BLaER1 treated with 17β-estradiol and CSF1 and Interleukin-3, amounts not matched to agents 10 nM and 100 nM (cell line): ENCODE data around the gene PLEKHG3.

ENCODE experiments used
- H3K27ac ChIP-seq, 11 experiments: shearing (Covaris generic); formaldehyde crosslinking; 2 replicates each; pipeline ENCODE4 v1.8.1; 2022
- H3K27me3 ChIP-seq, 11 experiments: shearing (Covaris generic); formaldehyde crosslinking; 2 replicates each; pipeline ENCODE4 v1.8.1; 2022
- H3K36me3 ChIP-seq, 11 experiments: shearing (Covaris generic); formaldehyde crosslinking; 2 replicates each; pipeline ENCODE4 v1.8.1; 2022
- H3K4me1 ChIP-seq, 10 experiments: shearing (Covaris generic); formaldehyde crosslinking; 2 replicates each; pipeline ENCODE4 v1.8.1; 2022
- H3K4me2 ChIP-seq, 11 experiments: shearing (Covaris generic); formaldehyde crosslinking; 2 replicates each; pipeline ENCODE4 v1.8.1; 2022
- H3K4me3 ChIP-seq, 10 experiments: shearing (Covaris generic); formaldehyde crosslinking; 2 replicates each; pipeline ENCODE4 v1.8.1; 2022
- H3K9ac ChIP-seq, 11 experiments: shearing (Covaris generic); formaldehyde crosslinking; 2 replicates each; pipeline ENCODE4 v1.8.1; 2022
- H3K9me3 ChIP-seq, 11 experiments: shearing (Covaris generic); formaldehyde crosslinking; replicated peaks in 1 of 11; 2 replicates each; pipeline ENCODE4 v1.8.1; 2022
- H4K20me1 ChIP-seq, 11 experiments: shearing (Covaris generic); formaldehyde crosslinking; 2 replicates each; pipeline ENCODE4 v1.8.1; 2022
- Cebpa-rat ChIP-seq, 11 experiments: shearing (Covaris generic); IDR thresholded peaks; 2 replicates each; pipeline ENCODE4 v1.8.1; 2022

PLEKHG3 gene

GRCh38 chr14:64745511-64746091 lies 41.4 kb downstream of the PLEKHG3 start:
- peaks cover 0 to 42% (median 21%) of the 10 kb centered on the region in 11 experiments; a peak in 12 of 22 replicates for H3K36me3 ChIP-seq
- no peak overlapping the region for H3K9ac ChIP-seq
- no peak for TF ChIP-seq Cebpa-rat (IDR thresholded peaks at IDR 0.05)

GRCh38 chr14:64746298-64747250 lies 42.4 kb downstream of the PLEKHG3 start:
- no peak for TF ChIP-seq Cebpa-rat (IDR thresholded peaks at IDR 0.05)
- no peaks in the 10 kb centered on the region for H3K27me3 ChIP-seq
- no peaks in the 10 kb centered on the region for H4K20me1 ChIP-seq
- peak overlapping the region; percentile 7 to 66 (median 57); a peak in 20 of 22 replicates for H3K4me2 ChIP-seq
- no peak overlapping the region for H3K9ac ChIP-seq
- H3K36me3 ChIP-seq, result peaks cover 0 to 33% (median 16%) of the 10 kb centered on the region in 11 experiments; a peak in 12 of 22 replicates
- peaks cover 12 to 31% (median 28%) of the 10 kb centered on the region in 10 experiments for H3K4me1 ChIP-seq
- H3K9me3 ChIP-seq, result peaks cover 0 to 12% (median 6%) of the 10 kb centered on the region in 11 experiments; a peak in 8 of 22 replicates
- H3K4me3 ChIP-seq, result no peak overlapping the region
- no peak overlapping the region for H3K27ac ChIP-seq

More at GRCh38 chr14:64745511-64746091, 41.4 kb downstream of the PLEKHG3 start:
- Histone ChIP-seq H3K4me1 (peaks cover 12 to 31% (median 28%) of the 10 kb centered on the region in 10 experiments), H3K4me3 (no peak overlapping the region), H3K27me3 (no peaks in the 10 kb centered on the region), H3K9me3 (peaks cover 0 to 12% (median 6%) of the 10 kb centered on the region in 11 experiments; a peak in 8 of 22 replicates), H3K27ac (no peak overlapping the region), H4K20me1 (no peaks in the 10 kb centered on the region), H3K4me2 (peak overlapping the region in 7 of 11 experiments; percentile 44 to 65 (median 57); a peak in 6 of 22 replicates)

GRCh38 chr14:64747327-64747726 lies 43.1 kb downstream of the PLEKHG3 start:
- no peak overlapping the region for H3K9ac ChIP-seq
- no peaks in the 10 kb centered on the region for H4K20me1 ChIP-seq
- peak overlapping the region; percentile 7 to 66 (median 57); a peak in 19 of 22 replicates for H3K4me2 ChIP-seq
- H3K4me3 ChIP-seq, result no peak overlapping the region
- peaks cover 12 to 31% (median 28%) of the 10 kb centered on the region in 10 experiments for H3K4me1 ChIP-seq
- H3K27me3 ChIP-seq, result no peaks in the 10 kb centered on the region
- no peak overlapping the region for H3K27ac ChIP-seq
- peaks cover 0 to 12% (median 6%) of the 10 kb centered on the region in 11 experiments; a peak in 8 of 22 replicates for H3K9me3 ChIP-seq
- TF ChIP-seq Cebpa-rat (IDR thresholded peaks at IDR 0.05), result no peak
- H3K36me3 ChIP-seq, result peaks cover 0 to 26% (median 9%) of the 10 kb centered on the region in 11 experiments; a peak in 10 of 22 replicates

GRCh38 chr14:64748521-64748920 lies 44.3 kb downstream of the PLEKHG3 start:
- no peak for TF ChIP-seq Cebpa-rat (IDR thresholded peaks at IDR 0.05)
- H3K9me3 ChIP-seq, result peaks cover 0 to 12% (median 6%) of the 10 kb centered on the region in 11 experiments; a peak in 8 of 22 replicates
- H3K27ac ChIP-seq, result no peak overlapping the region
- peaks cover 12 to 31% (median 28%) of the 10 kb centered on the region in 10 experiments for H3K4me1 ChIP-seq
- no peak overlapping the region for H3K9ac ChIP-seq
- no peaks in the 10 kb centered on the region for H4K20me1 ChIP-seq
- no peak overlapping the region for H3K4me3 ChIP-seq
- H3K27me3 ChIP-seq, result no peaks in the 10 kb centered on the region
- peaks cover 0 to 14% (median 2%) of the 10 kb centered on the region in 11 experiments; a peak in 6 of 22 replicates for H3K36me3 ChIP-seq
- H3K4me2 ChIP-seq, result peak overlapping the region in 7 of 11 experiments; percentile 40 to 66 (median 61); a peak in 10 of 22 replicates

- Histone ChIP-seq H3K27ac (no peak overlapping the region), H4K20me1 (no peaks in the 10 kb centered on the region), H3K4me3 (no peak overlapping the region), H3K4me1 (peaks cover 12 to 31% (median 28%) of the 10 kb centered on the region in 10 experiments), H3K36me3 (peaks cover 0 to 8% (median 0%) of the 10 kb centered on the region in 11 experiments; a peak in 5 of 22 replicates), H3K27me3 (no peaks in the 10 kb centered on the region), H3K9me3 (peaks cover 0 to 12% (median 4%) of the 10 kb centered on the region in 11 experiments; a peak in 8 of 22 replicates), H3K4me2 (no peak overlapping the region), H3K9ac (no peak overlapping the region)
- no peak for TF ChIP-seq Cebpa-rat (IDR thresholded peaks at IDR 0.05)
These were observed 44.9 kb downstream of the PLEKHG3 start for GRCh38 chr14:64748995-64749714.

GRCh38 chr14:64752909-64753308 lies 48.7 kb downstream of the PLEKHG3 start:
- Histone ChIP-seq H3K36me3 (no peaks in the 10 kb centered on the region), H3K9ac (no peak overlapping the region), H3K27me3 (no peaks in the 10 kb centered on the region), H3K4me2 (no peak overlapping the region), H3K27ac (no peak overlapping the region), H3K4me3 (no peak overlapping the region), H4K20me1 (no peaks in the 10 kb centered on the region), H3K9me3 (peaks cover 0 to 6% (median 0%) of the 10 kb centered on the region in 11 experiments; a peak in 1 of 22 replicates), H3K4me1 (peaks cover 0 to 28% (median 16%) of the 10 kb centered on the region in 10 experiments; a peak in 16 of 20 replicates)
- no peak for TF ChIP-seq Cebpa-rat (IDR thresholded peaks at IDR 0.05)

- Histone ChIP-seq H3K36me3 (no peaks in the 10 kb centered on the region), H3K4me1 (peaks cover 0 to 28% (median 14%) of the 10 kb centered on the region in 10 experiments; a peak in 16 of 20 replicates), H3K4me2 (no peak overlapping the region), H3K4me3 (no peak overlapping the region), H3K27me3 (no peaks in the 10 kb centered on the region), H3K27ac (no peak overlapping the region), H3K9ac (no peak overlapping the region), H4K20me1 (no peaks in the 10 kb centered on the region), H3K9me3 (peaks cover 0 to 6% (median 0%) of the 10 kb centered on the region in 11 experiments; a peak in 1 of 22 replicates)
- no peak for TF ChIP-seq Cebpa-rat (IDR thresholded peaks at IDR 0.05)
These were observed 49.1 kb downstream of the PLEKHG3 start for GRCh38 chr14:64753374-64753773.

GRCh38 chr14:64753999-64754398 lies 49.8 kb downstream of the PLEKHG3 start:
- peaks cover 0 to 25% (median 11%) of the 10 kb centered on the region in 10 experiments; a peak in 16 of 20 replicates for H3K4me1 ChIP-seq
- no peaks in the 10 kb centered on the region for H3K27me3 ChIP-seq
- no peak overlapping the region for H3K4me3 ChIP-seq
- no peak overlapping the region for H3K4me2 ChIP-seq
- H3K27ac ChIP-seq, result no peak overlapping the region
- peaks cover 0 to 4% (median 0%) of the 10 kb centered on the region in 11 experiments; a peak in 1 of 22 replicates for H3K9me3 ChIP-seq
- no peak for TF ChIP-seq Cebpa-rat (IDR thresholded peaks at IDR 0.05)
- no peaks in the 10 kb centered on the region for H3K36me3 ChIP-seq
- no peak overlapping the region for H3K9ac ChIP-seq
- no peaks in the 10 kb centered on the region for H4K20me1 ChIP-seq
